ENCODE results near the gene BAZ1A.

- TF ChIP-seq EZH2 (IDR thresholded peaks at IDR 0.05; ENCODE audit: borderline replicate concordance, control insufficient read depth, low read depth, low read length): no peak
- no peak for TF ChIP-seq SRF (IDR thresholded peaks at IDR 0.05; ENCODE audit: low read depth in 2 of 2, low read length in 2 of 2)
- no peak for TF ChIP-seq CHD2 (IDR thresholded peaks at IDR 0.05; ENCODE audit: borderline replicate concordance, low read depth, low read length)
- TF ChIP-seq CTCF (IDR thresholded peaks at IDR 0.05 in 2 of 3, conservative IDR thresholded peaks at IDR 0.05 in 1 of 3; ENCODE audit: control insufficient read depth in 2 of 3, extremely low read depth in 1 of 3, insufficient read depth in 1 of 3, low read depth in 3 of 3, low read length in 3 of 3): no peak
- no peak for TF ChIP-seq ZNF274 (IDR thresholded peaks at IDR 0.05; ENCODE audit: insufficient read depth, insufficient read length)
Observed at GRCh38 chr14:34715127-34715863, 159.9 kb downstream of the BAZ1A start.

All from GM12878 (cell line).